T1000 (cell line): Measurements from ENCODE around the gene UBQLN1.
"Not testable (repeated sequence)": the region's sequence is repeated elsewhere in the genome, so short reads cannot be mapped to it uniquely, and the experiment has no call there.

Source experiments
- DNase-seq: peaks from one replicate; lab custom pipeline; 2025; ENCODE audit warnings: mixed read lengths; lab: John Stamatoyannopoulos, UW

Gene UBQLN1

DNA sequence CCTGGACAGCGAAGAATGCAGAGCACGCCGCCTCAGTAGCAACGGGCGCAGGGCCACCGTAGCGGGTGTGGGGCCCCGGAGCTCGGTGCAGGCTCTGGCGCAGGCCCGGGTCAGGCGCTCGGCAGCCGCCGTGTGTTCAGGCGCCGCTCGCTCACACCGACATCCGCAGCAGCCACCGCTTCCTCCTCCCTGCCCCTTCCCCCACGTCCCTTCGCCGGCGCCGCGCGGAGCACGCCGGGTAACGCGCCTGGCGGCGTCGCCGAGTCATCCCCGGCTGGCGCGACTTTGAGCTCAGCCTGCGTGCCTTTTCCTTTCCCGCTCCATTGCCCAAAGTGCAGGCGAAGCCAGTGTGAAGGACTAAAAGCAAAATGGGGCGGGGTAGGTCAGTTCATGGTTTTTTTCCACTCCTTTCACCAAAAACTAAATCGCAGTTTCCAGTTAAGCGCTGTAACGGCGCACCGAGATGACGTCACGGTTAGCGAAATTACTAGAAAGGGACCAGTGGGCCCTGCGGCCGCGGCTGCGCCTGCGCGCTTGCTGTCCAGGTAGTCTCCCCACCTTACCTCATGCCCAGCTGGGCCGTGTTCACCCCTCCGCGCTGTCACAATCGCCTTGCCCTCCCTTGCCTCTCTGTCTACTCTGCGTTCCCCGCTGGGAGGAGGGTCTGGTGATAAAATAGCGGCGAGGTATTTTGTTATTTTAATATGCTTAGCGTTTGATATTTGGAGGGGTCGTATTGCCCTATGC lies at the start of gene UBQLN1:
Gene UBQLN1, minus strand, starts transcription at position 191 of the 747 bp plus-strand sequence. CDS start 279 bp downstream, outside the sequence.
- DNase-seq, result peak; percentile 88

DNA sequence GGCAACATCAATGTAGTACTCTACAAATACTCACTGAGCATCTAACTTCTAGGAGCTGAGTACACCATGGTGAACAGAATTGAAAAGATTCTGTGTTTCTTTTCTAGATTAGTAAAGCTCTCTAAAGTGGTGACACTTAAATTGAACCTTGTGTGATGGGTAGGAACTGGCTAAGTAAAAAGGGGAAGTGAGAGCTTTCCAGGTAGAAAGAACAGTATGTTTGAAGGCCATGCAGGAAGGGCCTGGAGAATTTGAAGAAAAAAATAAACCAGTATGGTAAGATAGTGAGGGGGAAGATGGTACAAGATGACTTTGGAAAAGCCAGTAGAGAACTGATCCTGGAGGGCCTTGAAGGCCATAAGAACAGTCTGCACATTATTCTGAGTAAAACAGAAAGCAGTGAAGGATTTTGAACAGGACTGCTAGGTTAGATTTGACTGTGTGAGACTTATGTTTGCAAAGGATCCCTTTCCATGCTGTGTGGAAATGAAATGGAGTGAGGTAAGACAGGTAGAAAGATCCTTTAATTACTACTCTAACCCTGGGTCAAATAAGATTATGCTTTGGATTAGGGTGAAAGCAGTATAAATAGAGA lies 46.7 kb upstream of the UBQLN1 start:
- DNase-seq, result no peak

DNA sequence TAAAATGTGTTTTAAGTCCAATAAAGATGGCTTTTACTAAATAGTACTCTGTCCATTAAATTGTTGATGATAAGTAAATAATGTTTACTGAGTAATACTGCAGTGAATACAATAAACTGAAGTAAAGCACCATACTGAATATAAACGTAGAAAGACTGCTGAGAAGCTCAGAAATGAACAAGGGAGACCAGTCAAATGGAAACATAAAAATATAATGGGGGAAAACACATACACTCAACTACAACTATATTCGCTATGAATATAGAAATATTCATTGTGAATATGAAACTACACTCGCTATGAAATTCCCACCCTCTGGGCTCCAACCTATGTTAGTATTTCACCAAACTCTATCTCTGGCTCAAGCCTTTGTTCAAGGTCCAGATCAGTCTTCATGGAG lies 41.9 kb upstream of the UBQLN1 start:
- no peak for DNase-seq

DNA sequence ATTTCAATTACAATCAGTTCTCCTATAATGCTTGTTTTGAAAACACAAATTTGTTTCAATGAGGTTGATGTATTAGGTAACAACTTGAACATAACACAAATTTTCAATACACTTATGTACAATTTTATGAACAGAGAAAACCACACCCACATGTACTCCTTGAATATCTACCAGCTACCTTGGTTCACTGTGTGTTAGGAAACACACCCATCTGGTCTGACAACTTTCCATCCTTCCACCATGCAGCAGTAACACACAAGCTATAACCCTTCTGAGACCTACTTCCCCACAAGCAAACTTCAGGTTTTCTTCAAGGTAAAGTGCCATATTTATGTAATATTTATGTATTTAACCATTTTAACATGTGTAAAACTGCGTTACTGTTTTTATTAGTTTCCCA lies 36.4 kb upstream of the UBQLN1 start:
- DNase-seq, result no peak

DNA sequence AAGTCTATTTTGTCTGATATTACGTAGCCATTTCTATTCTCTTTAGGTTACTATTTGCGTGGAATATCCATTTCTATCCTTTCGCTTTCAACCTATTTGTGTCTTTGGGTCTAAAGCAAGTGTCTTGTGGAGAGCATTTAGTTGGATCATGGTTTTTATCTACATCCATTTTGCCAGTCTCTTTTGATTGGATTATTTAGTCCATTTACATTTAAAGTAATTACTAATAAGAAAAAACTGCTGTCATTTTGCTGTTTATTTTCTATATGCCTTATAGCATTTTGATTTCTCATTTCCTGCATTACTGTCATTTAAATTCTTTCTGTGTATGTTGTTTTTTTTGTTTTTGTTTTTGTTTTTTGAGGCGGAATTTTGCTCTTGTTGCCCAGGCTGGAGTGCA lies 26.0 kb upstream of the UBQLN1 start:
- no peak for DNase-seq

DNA sequence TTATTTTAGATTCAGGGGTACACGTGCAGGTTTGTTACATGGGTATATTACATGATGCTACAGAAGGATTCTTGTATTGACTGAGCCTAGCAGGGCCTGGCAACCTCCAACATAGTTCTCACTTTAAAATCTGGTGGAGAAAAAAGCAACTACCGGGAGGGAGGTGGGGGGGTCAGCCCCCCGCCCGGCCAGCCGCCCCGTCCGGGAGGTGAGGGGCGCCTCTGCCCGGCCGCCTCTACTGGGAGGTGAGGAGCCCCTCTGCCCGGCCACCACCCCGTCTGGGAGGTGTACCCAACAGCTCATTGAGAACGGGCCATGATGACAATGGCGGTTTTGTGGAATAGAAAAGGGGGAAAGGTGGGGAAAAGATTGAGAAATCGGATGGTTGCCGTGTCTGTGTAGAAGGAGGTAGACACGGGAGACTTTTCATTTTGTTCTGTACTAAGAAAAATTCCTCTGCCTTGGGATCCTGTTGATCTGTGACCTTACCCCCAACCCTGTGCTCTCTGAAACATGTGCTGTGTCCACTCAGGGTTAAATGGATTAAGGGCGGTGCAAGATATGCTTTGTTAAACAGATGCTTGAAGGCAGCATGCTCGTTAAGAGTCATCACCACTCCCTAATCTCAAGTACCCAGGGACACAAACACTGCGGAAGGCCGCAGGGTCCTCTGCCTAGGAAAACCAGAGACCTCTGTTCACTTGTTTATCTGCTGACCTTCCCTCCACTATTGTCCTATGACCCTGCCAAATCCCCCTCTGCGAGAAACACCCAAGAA lies 21.0 kb upstream of the UBQLN1 start:
- not testable (repeated sequence) for DNase-seq

DNA sequence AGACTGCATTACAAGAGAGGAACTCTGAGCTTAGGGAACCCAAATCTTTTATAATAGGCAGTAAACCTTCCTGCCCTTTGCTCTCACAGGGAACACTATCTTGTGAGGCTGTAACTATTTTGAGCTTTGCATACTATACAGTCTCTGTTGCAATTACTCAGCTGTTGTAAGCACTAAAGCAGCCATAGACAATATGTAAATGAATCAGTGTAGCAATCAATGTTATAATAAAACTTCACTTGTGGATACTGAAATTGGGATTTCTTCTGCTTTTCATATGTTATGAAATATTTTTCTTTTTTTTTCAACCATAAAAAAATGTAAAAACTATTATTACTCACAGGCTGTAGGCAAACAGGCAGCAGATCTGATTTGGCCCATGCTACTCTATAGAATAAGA lies 16.7 kb upstream of the UBQLN1 start:
- DNase-seq, result no peak

DNA sequence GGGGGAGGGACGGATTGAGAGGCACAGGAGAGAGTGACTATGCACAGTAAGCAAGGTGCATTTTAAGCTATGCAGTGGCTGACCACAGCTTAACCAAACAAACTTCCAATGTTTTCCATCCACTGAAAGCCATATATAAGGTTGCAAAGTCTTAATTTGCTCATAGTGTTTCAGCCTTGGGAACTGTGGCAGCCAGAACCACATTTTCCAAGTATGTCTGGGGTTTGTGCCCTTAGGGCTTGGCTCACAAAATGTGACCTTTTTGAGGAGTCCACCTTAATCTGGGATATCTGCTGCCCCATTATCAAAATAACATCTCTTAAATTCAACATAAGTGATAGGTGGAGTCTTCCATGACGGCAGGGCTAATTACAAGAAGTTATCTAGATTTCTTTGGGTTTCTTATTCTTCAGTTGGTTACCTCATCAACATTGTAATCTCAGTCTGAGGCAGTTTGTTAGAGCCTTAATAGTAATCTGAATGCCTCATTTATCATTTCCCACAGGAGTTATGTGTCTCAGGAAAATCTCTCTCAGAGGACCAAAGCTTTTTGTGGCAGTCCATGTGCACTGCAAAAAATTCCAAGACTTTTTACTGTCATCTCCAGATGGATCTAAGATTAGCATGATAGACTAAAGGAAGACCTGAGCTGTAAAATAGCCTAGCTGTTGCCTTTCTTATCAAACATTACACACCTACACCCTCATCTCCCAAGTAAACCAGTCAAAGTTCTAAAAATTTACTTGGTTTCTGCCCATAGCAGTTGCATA lies 15.2 kb upstream of the UBQLN1 start:
- DNase-seq, result no peak

DNA sequence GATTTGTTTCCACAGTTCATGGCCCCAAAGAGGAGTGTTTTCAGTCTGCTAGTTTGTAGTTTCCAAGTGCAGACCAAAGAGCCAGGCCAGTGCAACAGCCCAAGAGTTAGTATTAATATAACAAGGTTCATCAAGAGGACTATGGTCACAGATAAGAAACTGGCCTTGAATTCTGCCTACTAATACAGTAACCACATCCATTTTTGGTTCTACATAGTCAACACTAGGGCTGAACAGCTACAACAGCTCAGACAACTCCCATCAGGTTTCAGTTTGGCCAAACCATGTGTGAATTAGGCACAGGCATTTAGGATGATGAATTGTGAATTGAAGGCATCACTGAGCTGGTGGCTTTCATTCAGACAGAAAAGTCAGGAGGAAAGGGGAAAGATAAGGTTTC lies 13.8 kb upstream of the UBQLN1 start:
- no peak for DNase-seq

DNA sequence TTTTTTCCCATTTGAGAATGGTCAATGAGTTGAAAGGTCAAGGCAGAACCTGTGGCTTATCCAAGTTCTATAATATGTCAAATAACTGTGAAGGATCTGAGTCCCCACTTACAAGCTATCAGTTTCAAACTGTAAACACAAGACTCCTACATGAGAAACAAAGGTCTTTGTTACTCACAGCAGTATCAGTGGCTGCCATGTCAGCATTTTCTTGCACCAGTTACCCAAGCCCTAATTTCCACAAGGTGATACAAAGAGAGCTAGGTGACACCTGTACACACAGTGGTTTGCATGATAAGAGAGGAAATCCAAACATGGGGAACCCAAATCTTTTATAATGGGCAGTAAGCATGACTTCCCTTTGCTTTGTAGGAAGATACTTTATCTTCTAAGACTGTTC lies 8.0 kb upstream of the UBQLN1 start:
- no peak for DNase-seq

DNA sequence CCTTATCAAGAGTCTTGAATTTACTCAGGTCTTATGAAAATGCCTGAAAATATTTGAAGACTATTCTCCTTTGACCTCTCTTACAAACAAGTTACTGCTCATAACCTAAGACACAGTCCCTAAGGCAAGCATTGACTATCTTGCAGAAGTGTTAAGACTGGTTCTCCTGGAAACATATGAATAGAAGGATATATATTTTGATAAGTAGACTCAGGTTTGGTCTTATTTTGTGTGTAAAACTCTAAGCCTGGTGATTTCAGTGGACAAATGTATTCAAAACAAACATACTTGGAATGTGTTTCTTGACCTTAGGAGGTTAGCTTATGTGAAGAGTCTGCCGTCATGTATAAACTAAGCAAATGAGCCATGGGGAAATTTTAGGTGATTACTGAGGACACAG lies 7.5 kb upstream of the UBQLN1 start:
- no peak for DNase-seq

DNA sequence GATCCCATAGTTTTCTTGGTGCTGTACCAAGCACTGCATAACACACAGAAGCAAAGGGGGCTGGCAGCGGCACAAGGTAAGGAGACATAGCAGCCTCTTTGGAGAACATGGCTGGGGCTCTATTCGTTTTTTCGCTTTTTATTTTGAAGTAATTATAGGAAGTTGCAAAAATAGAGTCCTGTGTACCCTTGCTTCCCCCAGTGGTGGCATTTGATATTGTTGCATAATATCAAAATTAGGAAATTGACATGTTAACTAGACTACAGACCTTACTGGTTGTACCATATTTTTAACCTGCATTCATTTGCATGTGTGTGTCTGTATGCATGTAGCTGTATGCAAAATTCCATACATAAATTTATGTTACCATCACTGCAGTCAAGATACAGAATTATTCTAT lies 6.6 kb upstream of the UBQLN1 start:
- no peak for DNase-seq

DNA sequence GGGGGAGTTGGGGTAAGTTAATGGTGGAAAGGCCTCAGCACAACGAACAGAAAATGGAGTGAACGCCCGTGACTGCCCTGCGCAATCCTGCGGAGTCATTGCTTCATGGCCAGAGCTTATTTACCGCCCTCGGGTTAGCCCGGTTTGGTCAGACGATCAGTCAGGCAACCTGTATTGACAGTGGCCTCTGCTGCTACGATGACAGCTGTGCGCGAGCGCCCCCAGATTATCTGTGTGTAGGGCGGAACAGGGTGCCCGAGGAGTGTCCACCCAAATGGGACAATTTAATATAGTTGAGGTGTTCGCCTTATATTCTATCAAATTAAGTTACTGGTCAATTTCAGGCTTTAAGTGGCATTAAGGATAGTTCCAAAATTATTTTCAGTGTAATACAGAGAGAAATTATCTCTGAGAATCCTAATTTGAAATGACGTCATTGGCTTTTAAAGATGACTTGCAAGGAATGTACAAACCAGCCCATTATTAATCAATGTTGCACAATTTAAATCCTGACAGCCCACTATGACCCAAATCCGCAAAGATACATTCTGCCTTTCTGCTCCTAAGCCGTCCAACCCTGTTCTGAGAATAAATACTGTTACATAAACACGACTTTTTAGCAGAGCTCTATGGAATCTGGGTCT lies 879 bp upstream of the UBQLN1 start:
- peak; percentile 43 for DNase-seq

DNA sequence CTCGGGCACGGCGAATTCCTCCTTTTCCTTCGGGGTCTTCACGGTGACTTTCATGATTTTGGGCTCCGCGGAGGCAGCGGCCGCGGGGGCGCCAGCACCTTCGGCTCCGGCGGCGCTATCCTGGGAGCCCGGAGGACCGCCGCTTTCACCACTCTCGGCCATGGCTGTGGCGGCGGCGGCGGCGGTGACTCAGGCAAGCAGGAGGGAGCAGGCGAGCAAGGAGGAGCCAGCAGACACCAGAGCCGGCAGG lies 315 bp downstream of the UBQLN1 start:
- peak; percentile 75 for DNase-seq

DNA sequence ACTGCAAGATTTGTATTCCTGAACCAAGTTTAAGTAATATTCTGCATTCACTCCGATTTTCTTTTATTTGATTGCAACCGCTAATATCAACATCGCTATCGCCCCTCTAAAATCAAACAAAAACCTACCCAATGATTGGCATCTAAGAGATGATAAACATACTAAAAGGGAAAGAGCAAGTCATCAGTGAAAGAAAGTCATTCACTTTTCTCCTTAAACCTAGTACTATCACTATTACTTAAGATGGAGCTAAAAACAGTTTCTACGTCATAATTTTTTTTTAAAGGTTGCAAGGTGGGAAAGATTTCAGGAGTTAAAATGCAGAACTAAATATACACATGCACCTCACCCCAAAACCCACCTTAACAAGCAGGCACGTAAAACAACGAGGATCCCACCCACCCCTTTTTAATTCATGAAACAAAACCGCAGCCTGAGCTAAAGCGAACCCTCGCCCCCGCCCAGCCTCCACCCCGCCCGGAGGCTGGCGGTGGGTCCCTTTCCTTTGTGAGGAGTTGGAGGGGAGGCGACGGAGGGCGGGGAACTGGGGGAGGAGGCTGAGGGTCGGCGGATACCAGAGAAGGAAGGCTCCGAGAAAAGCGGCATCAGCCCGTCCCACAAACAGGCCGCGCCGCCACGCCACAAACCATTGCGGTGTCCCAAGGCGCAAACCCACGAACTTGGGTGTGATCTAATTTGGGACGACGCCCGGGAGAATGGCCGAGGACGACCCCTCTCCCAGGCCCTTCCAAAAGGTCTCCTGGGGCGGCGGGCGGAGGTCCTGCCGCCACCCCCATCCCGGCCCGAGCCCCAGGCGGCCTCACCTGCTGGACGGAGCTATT lies 861 bp downstream of the UBQLN1 start:
- no peak for DNase-seq

DNA sequence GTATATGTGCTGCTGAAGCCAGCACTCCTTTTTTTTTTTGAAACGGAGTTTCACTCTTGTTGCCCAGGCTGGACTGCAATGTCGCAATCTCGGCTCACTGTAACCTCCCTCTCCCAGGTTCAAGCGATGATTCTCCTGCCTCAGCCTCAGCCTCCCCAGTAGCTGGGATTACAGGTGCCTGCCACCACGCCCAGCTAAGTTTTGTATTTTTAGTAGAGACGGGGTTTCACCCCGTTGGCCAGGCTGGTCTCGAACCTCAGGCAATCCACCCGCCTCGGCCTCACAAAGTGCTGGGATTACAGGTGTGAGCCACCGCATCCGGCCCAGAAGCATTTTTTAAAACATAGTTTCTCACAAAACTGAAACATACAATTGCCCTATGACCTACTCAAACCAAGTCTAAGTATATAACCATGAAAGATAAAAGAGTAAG lies 2.5 kb downstream of the UBQLN1 start:
- not testable (repeated sequence) for DNase-seq

DNA sequence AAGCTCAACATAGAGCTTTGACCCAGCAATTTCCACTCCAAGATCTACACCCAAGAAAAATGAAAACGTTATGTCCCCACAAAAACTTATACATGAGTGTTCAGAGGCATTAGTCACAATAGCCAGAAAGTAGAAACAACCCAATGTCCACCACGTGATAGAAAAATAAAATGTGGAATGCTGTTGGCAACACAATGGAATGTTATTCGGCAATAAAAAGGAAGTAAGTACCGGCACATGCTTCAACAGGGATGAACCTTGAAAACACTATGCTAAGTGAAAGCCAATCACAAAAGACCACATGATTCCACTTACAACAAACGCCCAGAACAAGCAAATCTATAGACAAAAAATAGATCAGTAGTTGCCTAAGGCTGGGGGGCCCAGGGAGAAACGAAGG lies 6.0 kb downstream of the UBQLN1 start:
- DNase-seq, result no peak

DNA sequence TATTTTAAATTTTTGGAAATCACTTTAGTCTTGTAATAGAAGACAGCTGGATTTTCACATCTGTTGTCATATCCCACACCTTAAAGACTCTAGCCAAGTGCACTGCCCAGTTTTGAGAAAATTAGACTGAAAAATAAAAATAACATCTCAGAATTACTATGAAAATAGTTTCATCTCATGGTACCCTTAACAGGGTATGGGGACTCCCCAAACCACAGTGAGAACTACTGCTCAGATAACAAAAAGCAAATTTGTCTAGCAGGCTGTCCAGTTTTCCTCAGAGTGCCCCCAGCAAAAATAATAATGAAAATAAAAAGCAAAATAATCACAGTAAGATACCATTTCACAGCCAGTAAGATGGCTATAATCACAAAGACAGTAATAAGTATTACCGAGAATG lies 6.5 kb downstream of the UBQLN1 start:
- no peak for DNase-seq

DNA sequence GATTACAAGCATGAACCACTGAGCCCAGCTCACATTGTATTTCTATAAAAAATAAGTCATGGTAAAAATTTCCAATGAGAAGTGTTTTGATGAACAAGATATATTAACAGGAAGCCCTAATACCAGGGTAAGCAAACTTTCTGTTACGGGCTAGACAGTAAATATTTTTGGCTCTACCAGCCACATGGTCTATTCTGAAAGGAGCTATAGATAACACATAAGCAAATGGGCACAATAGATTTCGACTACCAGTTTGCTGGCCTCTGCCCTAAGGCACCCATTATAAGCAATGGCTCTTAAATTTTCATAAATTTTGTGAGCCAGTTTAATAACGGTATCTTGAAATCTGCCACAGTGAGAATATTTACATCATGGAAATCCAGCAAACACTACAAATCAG lies 8.1 kb downstream of the UBQLN1 start:
- DNase-seq, result no peak

DNA sequence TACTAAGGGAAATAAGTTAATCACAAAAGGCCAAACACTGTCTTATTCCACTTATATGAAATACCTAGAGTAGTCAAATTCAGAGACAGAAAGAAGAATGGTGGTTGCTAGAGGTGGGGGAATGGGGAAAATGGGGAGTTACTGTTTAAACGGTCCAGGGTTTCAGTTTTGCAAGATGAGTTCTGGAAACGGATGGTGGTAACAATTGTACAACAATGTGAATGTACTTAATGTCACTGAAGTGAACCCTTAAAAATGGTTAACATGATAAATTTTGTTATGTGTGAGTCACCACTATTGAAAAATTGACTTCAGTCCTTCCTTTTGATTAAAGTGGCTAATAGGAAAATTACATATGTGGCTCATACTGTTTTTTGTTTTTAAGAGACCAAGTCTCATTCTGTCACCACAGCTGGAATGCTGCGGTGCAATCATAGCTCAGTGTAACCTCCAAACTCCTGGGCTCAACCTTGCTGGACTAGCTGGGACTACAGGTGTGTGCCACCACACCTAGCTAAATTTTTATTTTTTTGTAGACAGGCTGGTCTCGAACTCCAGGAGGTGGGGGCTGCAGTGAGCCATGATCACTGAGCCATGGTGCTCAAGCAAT lies 8.7 kb downstream of the UBQLN1 start:
- DNase-seq, result no peak

DNA sequence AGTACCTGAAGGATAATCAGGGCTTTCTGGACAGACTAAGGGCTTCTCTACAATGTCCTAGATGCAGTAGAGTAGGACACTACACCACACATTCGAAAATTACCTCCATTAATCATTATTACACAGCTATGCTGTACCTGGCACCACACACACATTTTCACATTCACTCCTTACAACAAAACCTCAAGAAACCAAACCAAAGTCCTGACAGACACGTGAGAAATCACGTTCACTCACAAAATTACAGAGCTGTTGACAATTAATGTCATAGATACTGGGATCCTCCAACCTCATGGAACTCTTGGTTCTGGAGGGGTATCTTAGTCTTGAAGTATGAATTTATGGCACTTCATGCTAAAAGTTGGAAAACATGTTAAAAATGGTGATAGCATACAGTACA lies 16.3 kb downstream of the UBQLN1 start:
- no peak for DNase-seq
